ENCODE data around the gene SERPINB2.

DNA sequence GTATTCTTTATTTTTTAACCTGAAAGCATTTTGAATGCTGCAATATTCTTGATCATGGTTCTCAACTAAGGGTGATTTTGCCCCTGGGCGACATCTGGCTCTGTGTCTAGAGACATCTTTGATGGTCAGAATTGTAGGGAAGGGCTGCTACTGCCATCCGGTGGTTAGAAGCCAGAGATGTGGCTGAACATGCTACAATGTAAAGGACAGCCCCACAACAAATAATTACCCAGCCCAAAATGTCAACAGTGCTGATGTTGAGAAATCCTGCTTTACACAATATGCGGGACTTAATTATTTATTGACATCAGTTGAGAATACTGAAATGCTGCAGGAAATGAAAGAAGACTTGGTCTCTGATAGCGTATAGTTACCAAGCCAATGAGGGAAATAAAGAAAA is 37.5 kb upstream of the SERPINB2 start:
- TF ChIP-seq, protein P1, sequence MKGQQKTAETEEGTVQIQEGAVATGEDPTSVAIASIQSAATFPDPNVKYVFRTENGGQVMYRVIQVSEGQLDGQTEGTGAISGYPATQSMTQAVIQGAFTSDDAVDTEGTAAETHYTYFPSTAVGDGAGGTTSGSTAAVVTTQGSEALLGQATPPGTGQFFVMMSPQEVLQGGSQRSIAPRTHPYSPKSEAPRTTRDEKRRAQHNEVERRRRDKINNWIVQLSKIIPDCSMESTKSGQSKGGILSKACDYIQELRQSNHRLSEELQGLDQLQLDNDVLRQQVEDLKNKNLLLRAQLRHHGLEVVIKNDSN (IDR thresholded peaks at IDR 0.05; ENCODE audit: borderline replicate concordance, extremely low read length, insufficient read depth, low read depth, low read length), result no peak
- TF ChIP-seq NFIC (IDR thresholded peaks at IDR 0.05; ENCODE audit: low read depth, low read length), result no peak

All from GM12878 (cell line).